Loucy (cell line): ENCODE measurements around the gene ACP6.

Experiments
- CTCF ChIP-seq: fragments of 200-600 bp; sonication (generic); conservative IDR thresholded peaks from 2 replicates; pipeline ENCODE4 v1.5.1; 2014; ENCODE audit warnings: mild to moderate bottlenecking, antibody characterized with exemption, low read length
- EZH2phosphoT487 ChIP-seq: fragments of 200-600 bp; IDR thresholded peaks from 2 replicates; pipeline ENCODE4 v1.6.1; 2018; ENCODE audit warnings: antibody characterized with exemption, mild to moderate bottlenecking, moderate library complexity, borderline replicate concordance

DNA sequence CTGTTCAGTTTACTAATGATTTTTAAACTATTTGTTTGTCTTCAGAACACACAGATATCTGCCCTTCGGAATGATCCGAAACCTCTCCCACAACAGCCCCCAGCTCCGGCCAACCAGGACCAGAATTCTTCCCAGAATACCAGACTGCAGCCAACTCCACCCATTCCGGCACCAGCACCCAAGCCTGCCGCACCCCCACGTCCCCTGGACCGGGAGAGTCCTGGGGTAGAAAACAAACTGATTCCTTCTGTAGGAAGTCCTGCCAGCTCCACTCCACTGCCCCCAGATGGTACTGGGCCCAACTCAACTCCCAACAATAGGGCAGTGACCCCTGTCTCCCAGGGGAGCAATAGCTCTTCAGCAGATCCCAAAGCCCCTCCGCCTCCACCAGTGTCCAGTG lies 51.6 kb downstream of the ACP6 start:
- no peak for TF ChIP-seq CTCF
- TF ChIP-seq EZH2phosphoT487: no peak
